Ishikawa (cell line): Measurements from ENCODE around the gene SMTNL1.

Experiments used
- CEBPB ChIP-seq: IDR thresholded peaks from 2 replicates; pipeline ENCODE4 v1.6.1; 2012
- CREB1 ChIP-seq: IDR thresholded peaks from 2 replicates; pipeline ENCODE4 v1.6.1; 2012; ENCODE audit warnings: low read depth
- EGR1 ChIP-seq: IDR thresholded peaks from 2 replicates; pipeline ENCODE4 v1.6.1; 2012
- EP300 ChIP-seq: IDR thresholded peaks from 2 replicates; pipeline ENCODE4 v1.6.1; 2012; ENCODE audit warnings: borderline replicate concordance
- RAD21 ChIP-seq: IDR thresholded peaks from 2 replicates; pipeline ENCODE4 v1.6.1; 2012; ENCODE audit warnings: low read depth
- TAF1 ChIP-seq: IDR thresholded peaks from 2 replicates; pipeline ENCODE4 v1.6.1; 2012; ENCODE audit warnings: low read depth, mild to moderate bottlenecking
- TEAD4 ChIP-seq: IDR thresholded peaks from 2 replicates; pipeline ENCODE4 v1.6.1; 2012
- YY1 ChIP-seq: IDR thresholded peaks from 2 replicates; pipeline ENCODE4 v1.6.1; 2012; ENCODE audit warnings: low read depth
- TF ChIP-seq, protein P1 (sequence below): IDR thresholded peaks from 2 replicates; pipeline ENCODE4 v1.6.1; 2012; ENCODE audit warnings: low read depth, mild to moderate bottlenecking
- TF ChIP-seq, protein P2 (sequence below): IDR thresholded peaks from 2 replicates; pipeline ENCODE4 v1.6.1; 2012

DNA sequence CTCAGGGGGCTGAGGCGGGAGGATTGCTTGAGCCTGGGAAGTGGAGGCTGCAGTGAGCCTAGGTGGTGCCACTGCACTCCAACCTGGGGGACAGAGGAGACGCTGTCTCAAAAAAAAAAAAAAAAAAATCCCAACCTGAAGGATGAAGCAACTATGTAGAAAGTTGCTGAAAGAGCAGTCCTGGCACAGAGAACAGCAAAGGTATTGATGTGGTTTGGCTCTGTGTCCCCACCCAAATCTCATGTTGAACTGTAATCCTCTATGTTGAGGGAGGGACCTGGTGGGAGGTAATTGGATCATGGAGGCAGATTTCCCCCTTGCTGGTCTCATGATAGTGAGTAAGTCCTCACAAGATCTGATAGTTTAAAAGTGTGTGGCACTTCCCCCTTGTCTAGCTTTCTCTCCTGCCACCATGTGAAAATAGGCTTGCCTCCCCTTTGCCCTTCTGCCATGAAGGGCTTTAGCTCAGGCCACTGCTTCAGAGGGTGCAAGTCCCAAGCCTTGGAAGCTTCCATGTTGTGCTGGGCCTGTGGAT lies 49.4 kb downstream of the SMTNL1 start:
- TF ChIP-seq CEBPB (no peak), EGR1 (no peak), TAF1 (no peak), RAD21 (no peak), YY1 (no peak), CREB1 (no peak), EP300 (no peak), TEAD4 (no peak)
- TF ChIP-seq, protein P1, sequence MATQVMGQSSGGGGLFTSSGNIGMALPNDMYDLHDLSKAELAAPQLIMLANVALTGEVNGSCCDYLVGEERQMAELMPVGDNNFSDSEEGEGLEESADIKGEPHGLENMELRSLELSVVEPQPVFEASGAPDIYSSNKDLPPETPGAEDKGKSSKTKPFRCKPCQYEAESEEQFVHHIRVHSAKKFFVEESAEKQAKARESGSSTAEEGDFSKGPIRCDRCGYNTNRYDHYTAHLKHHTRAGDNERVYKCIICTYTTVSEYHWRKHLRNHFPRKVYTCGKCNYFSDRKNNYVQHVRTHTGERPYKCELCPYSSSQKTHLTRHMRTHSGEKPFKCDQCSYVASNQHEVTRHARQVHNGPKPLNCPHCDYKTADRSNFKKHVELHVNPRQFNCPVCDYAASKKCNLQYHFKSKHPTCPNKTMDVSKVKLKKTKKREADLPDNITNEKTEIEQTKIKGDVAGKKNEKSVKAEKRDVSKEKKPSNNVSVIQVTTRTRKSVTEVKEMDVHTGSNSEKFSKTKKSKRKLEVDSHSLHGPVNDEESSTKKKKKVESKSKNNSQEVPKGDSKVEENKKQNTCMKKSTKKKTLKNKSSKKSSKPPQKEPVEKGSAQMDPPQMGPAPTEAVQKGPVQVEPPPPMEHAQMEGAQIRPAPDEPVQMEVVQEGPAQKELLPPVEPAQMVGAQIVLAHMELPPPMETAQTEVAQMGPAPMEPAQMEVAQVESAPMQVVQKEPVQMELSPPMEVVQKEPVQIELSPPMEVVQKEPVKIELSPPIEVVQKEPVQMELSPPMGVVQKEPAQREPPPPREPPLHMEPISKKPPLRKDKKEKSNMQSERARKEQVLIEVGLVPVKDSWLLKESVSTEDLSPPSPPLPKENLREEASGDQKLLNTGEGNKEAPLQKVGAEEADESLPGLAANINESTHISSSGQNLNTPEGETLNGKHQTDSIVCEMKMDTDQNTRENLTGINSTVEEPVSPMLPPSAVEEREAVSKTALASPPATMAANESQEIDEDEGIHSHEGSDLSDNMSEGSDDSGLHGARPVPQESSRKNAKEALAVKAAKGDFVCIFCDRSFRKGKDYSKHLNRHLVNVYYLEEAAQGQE: no peak
- TF ChIP-seq, protein P2, sequence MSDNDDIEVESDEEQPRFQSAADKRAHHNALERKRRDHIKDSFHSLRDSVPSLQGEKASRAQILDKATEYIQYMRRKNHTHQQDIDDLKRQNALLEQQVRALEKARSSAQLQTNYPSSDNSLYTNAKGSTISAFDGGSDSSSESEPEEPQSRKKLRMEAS: no peak
